Measurements from ENCODE around the gene PLEKHD1. TPM values are rescaled to one million over a fixed set of nuclear protein-coding genes. Genes with fewer than 3 reads are reported as not detected.

The PLEKHD1 gene
- total and polyA plus RNA-seq, 2 of the 8 experiments (the other 6 are each of a cell fraction or from before 2014, with no cell fraction given) = 0.24 to 0.48 TPM

- peaks cover 6% of the 10 kb centered on the region; the same call in 1 of the 2 replicates for H3K23me2 ChIP-seq (ENCODE audit: low read depth, low read length)
- H3K4me1 ChIP-seq (replicated peaks in 1 of 4; ENCODE audit: control insufficient read depth in 3 of 4, insufficient read depth in 4 of 4, low read length in 3 of 4) = 0 out of 7 replicates have a peak, but pooled peaks cover 0 to 2% (median 0%) of the 10 kb centered on the region in 4 experiments
- CTCF ChIA-PET (ENCODE audit: partially characterized antibody) = interaction anchor here (0.6 to 1.3 kb wide), 4 partner anchors 11 to 280 kb away, joined by 3 to 5 read pairs (median 3); no protein-coding TSS in a partner anchor
- H3K9me3 ChIP-seq (ENCODE audit: insufficient read depth in 2 of 2, low read depth in 1 of 2, low read length in 1 of 2) = peaks cover 0 to 15% of the 10 kb centered on the region in 2 experiments; a peak in 2 of 4 replicates
- no peak overlapping the region for H3K4me2 ChIP-seq (ENCODE audit: insufficient read depth in 1 of 2, low read depth in 2 of 2, low read length in 2 of 2)
- H3K79me2 ChIP-seq (ENCODE audit: control insufficient read depth in 1 of 2, insufficient read depth in 2 of 2, low read length in 2 of 2) = no peaks in the 10 kb centered on the region
- DNase-seq (ENCODE audit: low read depth in 1 of 2, low spot score in 2 of 2) = no peak
- no peak overlapping the region for H4K91ac ChIP-seq (replicated peaks; ENCODE audit: insufficient read length, low read length)
- no peak overlapping the region for H4K8ac ChIP-seq (ENCODE audit: extremely low read depth, insufficient read depth, low read length)
- no peak overlapping the region for H2AFZ ChIP-seq (ENCODE audit: low read length)
- H3K36me3 ChIP-seq (ENCODE audit: control insufficient read depth in 2 of 4, insufficient read depth in 4 of 4, low read length in 3 of 4) = peaks cover 0 to 18% (median 1%) of the 10 kb centered on the region in 4 experiments; a peak in 3 of 8 replicates
- no peak for FAIRE-seq
- no peak overlapping the region for H2BK20ac ChIP-seq (ENCODE audit: low read length)
- no peak overlapping the region for H4K5ac ChIP-seq (ENCODE audit: insufficient read length, low read depth, low read length)
- H3K27me3 ChIP-seq (replicated peaks in 1 of 4; ENCODE audit: control insufficient read depth in 3 of 4, extremely low read depth in 1 of 4, insufficient read depth in 3 of 4, low read length in 3 of 4) = peaks cover 16 to 28% (median 25%) of the 10 kb centered on the region in 4 experiments
- no peak overlapping the region for H2BK5ac ChIP-seq (ENCODE audit: low read depth, low read length)
- no peak overlapping the region for H2BK120ac ChIP-seq (replicated peaks; ENCODE audit: low read depth, low read length)
- no peak overlapping the region for H3K4me3 ChIP-seq (ENCODE audit: extremely low read depth in 1 of 4, insufficient read depth in 2 of 4, low read depth in 3 of 4, low read length in 4 of 4)
- H3K18ac ChIP-seq (ENCODE audit: extremely low read depth, low read length) = no peak overlapping the region
- H3K56ac ChIP-seq (replicated peaks; ENCODE audit: insufficient read length, low read depth, low read length) = no peak overlapping the region
- H3K27ac ChIP-seq (ENCODE audit: low read depth, low read length) = no peak overlapping the region
- H3K4ac ChIP-seq (replicated peaks; ENCODE audit: insufficient read length, low read depth, low read length) = no peak overlapping the region
- H3K14ac ChIP-seq (ENCODE audit: insufficient read length) = no peak overlapping the region
- WGBS, 2 experiments (ENCODE audit: extremely low coverage in 1 of 2, insufficient coverage in 1 of 2, insufficient read length in 1 of 2, insufficient replicate concordance in 2 of 2, low coverage in 1 of 2, low lambda C conversion rate in 2 of 2, missing lambda C conversion rate in 1 of 2) = 89% methylated on average over 5 of the region's 5 CpGs; no CpG with 5 or more reads in 1 of the 2 experiments
- H4K20me1 ChIP-seq (replicated peaks in 1 of 2; ENCODE audit: control insufficient read depth in 1 of 2, insufficient read depth in 2 of 2, low read length in 2 of 2) = no peaks in the 10 kb centered on the region
- no peak overlapping the region for H2AK5ac ChIP-seq (ENCODE audit: low read depth, low read length)
- no peak overlapping the region for H2BK15ac ChIP-seq (ENCODE audit: low read length)
- POLR2A ChIA-PET (ENCODE audit: partially characterized antibody) = no interaction called here
- no peaks in the 10 kb centered on the region for H3K79me1 ChIP-seq (ENCODE audit: low read depth, low read length)
- no peak overlapping the region for H3K9ac ChIP-seq (replicated peaks in 1 of 4; ENCODE audit: extremely low read depth in 1 of 4, low read depth in 3 of 4, low read length in 3 of 4)
- no peak overlapping the region for H3K23ac ChIP-seq (ENCODE audit: insufficient read length)
- no peak overlapping the region for H2BK12ac ChIP-seq (ENCODE audit: low read depth, low read length)
- TF ChIP-seq HDAC2 (IDR thresholded peaks at IDR 0.05; ENCODE audit: borderline replicate concordance in 1 of 2, low read depth in 2 of 2, low read length in 2 of 2) (no peak), ATF3 (IDR thresholded peaks at IDR 0.05; ENCODE audit: insufficient read depth, low read depth, low read length) (no peak), KDM1A (IDR thresholded peaks at IDR 0.05; ENCODE audit: borderline replicate concordance, low read length) (no peak), JUND (IDR thresholded peaks at IDR 0.05; ENCODE audit: low read length) (no peak), CBX8 (IDR thresholded peaks at IDR 0.05; ENCODE audit: borderline replicate concordance, low read depth, low read length) (no peak), MAX (IDR thresholded peaks at IDR 0.05) (no peak), CHD1 (IDR thresholded peaks at IDR 0.05; ENCODE audit: low read depth, low read length) (no peak), BACH1 (IDR thresholded peaks at IDR 0.05; ENCODE audit: low read length) (no peak), HDAC6 (IDR thresholded peaks at IDR 0.05; ENCODE audit: low read depth, low read length) (no peak), EZH2 (IDR thresholded peaks at IDR 0.05; ENCODE audit: low read depth, low read length, severe bottlenecking) (no peak), SUZ12 (IDR thresholded peaks at IDR 0.05; ENCODE audit: low read length) (no peak), POLR2AphosphoS5 (IDR thresholded peaks at IDR 0.05; ENCODE audit: low read depth, low read length) (no peak), EGR1 (IDR thresholded peaks at IDR 0.05; ENCODE audit: borderline replicate concordance, low read depth, low read length) (no peak), CHD2 (IDR thresholded peaks at IDR 0.05; ENCODE audit: low read length) (no peak)
These were observed 83.0 kb downstream of the PLEKHD1 start for GRCh38 chr14:69567563-69567962.
